Calu3 (cell line): Measurements from ENCODE around the gene AGAP3. TPM values are rescaled to one million over a fixed set of nuclear protein-coding genes. Genes with fewer than 3 reads are reported as not detected.

Experiments used
- BruUV-seq: library from RNA; stranded (reverse); fragments of 400-500 nt; replicated peaks from 2 replicates; lab custom pipeline; 2021; lab: Mats Ljungman, UMichigan
- CTCF ChIA-PET: fragments of 300-600 bp; sonication (Branson Sonifier 250); formaldehyde crosslinking; loops from one replicate; lab custom pipeline; 2022; ENCODE audit warnings: antibody characterized with exemption; lab: Charles Lee
- DNase-seq: peaks from one replicate; pipeline ENCODE4 v3.0.0; 2022
- H3K27ac Mint-ChIP-seq: one replicate; pipeline ENCODE4 v1.8.0; 2022; ENCODE audit warnings: mixed read lengths; ENCODE audit not compliant: unreplicated experiment
- H3K27me3 Mint-ChIP-seq: one replicate; pipeline ENCODE4 v1.8.0; 2022; ENCODE audit warnings: mixed read lengths; ENCODE audit not compliant: unreplicated experiment
- H3K36me3 Mint-ChIP-seq: one replicate; pipeline ENCODE4 v1.8.0; 2022; ENCODE audit warnings: mild to moderate bottlenecking, moderate library complexity, mixed read lengths; ENCODE audit not compliant: insufficient read depth, unreplicated experiment
- H3K4me1 Mint-ChIP-seq: one replicate; pipeline ENCODE4 v1.8.0; 2022; ENCODE audit warnings: mild to moderate bottlenecking, low read depth, mixed read lengths; ENCODE audit not compliant: unreplicated experiment
- H3K4me3 Mint-ChIP-seq: one replicate; pipeline ENCODE4 v1.8.0; 2022; ENCODE audit warnings: mild to moderate bottlenecking, low read depth, moderate library complexity, mixed read lengths; ENCODE audit not compliant: unreplicated experiment
- H3K9me3 Mint-ChIP-seq: one replicate; pipeline ENCODE4 v1.8.0; 2022; ENCODE audit warnings: low read depth, mixed read lengths; ENCODE audit not compliant: unreplicated experiment
- intact Hi-C: fragments of 100-400 bp; cut with micrococcal nuclease; formaldehyde crosslinking; loops from one replicate; pipeline ENCODE4 v1.10.0; 2022; ENCODE audit not compliant: unreplicated experiment
- total RNA-seq: library from RNA; stranded (reverse); gene quantifications from 2 replicates; pipeline ENCODE4 v1.2.3, GENCODE V29; 2022
- TF ChIP-seq, protein P1 (sequence below): fragments of 200-600 bp; IDR thresholded peaks from one replicate; pipeline ENCODE4 v1.8.0; 2022; ENCODE audit warnings: antibody characterized with exemption; ENCODE audit not compliant: unreplicated experiment

The AGAP3 gene
- total RNA-seq, 1 experiment from 2014 or later = 73.4 TPM

DNA sequence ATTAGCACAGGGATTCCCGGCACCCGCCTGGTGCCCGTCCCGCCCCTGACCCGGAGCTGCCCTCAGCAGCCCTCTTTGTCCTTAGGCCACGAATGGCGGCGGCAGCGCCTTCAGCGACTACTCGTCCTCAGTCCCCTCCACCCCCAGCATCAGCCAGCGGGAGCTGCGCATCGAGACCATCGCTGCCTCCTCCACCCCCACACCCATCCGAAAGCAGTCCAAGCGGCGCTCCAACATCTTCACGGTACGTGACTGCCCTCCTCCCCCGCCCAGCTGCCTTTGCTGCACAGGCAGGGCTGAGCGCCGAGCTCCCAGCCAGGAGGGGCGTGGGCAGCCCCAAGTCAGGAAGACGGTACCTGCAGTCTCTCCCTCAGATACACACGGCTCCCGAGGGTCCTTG, 33.6 kb downstream of the AGAP3 start:
- TF ChIP-seq, protein P1, sequence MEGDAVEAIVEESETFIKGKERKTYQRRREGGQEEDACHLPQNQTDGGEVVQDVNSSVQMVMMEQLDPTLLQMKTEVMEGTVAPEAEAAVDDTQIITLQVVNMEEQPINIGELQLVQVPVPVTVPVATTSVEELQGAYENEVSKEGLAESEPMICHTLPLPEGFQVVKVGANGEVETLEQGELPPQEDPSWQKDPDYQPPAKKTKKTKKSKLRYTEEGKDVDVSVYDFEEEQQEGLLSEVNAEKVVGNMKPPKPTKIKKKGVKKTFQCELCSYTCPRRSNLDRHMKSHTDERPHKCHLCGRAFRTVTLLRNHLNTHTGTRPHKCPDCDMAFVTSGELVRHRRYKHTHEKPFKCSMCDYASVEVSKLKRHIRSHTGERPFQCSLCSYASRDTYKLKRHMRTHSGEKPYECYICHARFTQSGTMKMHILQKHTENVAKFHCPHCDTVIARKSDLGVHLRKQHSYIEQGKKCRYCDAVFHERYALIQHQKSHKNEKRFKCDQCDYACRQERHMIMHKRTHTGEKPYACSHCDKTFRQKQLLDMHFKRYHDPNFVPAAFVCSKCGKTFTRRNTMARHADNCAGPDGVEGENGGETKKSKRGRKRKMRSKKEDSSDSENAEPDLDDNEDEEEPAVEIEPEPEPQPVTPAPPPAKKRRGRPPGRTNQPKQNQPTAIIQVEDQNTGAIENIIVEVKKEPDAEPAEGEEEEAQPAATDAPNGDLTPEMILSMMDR = no peak
- Mint-ChIP-seq H3K27me3 (no peaks in the 10 kb centered on the region), H3K4me1 (peaks cover 7% of the 10 kb centered on the region), H3K4me3 (no peak overlapping the region), H3K27ac (no peak overlapping the region), H3K36me3 (peaks cover 18% of the 10 kb centered on the region), H3K9me3 (no peaks in the 10 kb centered on the region)
- CTCF ChIA-PET = no interaction called here
- DNase-seq = no peak
- intact Hi-C loops = loop anchor here (5.0 kb wide), 2 partner anchors 122 to 182 kb away; no protein-coding TSS in a partner anchor
- BruUV-seq = no TSS peak

DNA sequence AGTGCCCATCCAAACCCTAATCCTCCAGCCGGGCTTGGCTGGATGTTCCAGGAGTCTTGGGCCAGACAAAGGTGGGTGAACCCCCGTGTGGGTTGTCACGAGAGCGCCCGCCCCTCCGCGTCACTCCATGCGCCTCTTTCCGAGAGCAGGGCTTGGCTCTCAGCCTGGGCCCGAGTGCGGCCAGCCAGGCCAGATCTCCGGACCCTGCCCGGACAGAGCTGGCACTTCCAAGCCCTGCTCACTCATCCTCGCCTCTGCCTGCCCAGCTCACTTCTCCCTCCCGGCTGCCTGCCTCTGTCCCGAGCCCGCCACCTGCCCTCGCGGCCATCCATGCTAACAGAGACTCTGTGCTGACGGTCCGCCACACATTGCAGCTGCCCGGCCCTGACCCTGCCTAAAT, 34.6 kb downstream of the AGAP3 start:
- TF ChIP-seq, protein P1 = no peak
- no peak for DNase-seq
- H3K4me1 Mint-ChIP-seq = peaks cover 4% of the 10 kb centered on the region
- no peak overlapping the region for H3K4me3 Mint-ChIP-seq
- intact Hi-C loops = loop anchor here (5.0 kb wide), 2 partner anchors 121 to 181 kb away; no protein-coding TSS in a partner anchor
- peaks cover 22% of the 10 kb centered on the region for H3K36me3 Mint-ChIP-seq
- no peaks in the 10 kb centered on the region for H3K9me3 Mint-ChIP-seq
- H3K27ac Mint-ChIP-seq = no peak overlapping the region
- CTCF ChIA-PET = no interaction called here
- BruUV-seq = no TSS peak
- no peaks in the 10 kb centered on the region for H3K27me3 Mint-ChIP-seq

DNA sequence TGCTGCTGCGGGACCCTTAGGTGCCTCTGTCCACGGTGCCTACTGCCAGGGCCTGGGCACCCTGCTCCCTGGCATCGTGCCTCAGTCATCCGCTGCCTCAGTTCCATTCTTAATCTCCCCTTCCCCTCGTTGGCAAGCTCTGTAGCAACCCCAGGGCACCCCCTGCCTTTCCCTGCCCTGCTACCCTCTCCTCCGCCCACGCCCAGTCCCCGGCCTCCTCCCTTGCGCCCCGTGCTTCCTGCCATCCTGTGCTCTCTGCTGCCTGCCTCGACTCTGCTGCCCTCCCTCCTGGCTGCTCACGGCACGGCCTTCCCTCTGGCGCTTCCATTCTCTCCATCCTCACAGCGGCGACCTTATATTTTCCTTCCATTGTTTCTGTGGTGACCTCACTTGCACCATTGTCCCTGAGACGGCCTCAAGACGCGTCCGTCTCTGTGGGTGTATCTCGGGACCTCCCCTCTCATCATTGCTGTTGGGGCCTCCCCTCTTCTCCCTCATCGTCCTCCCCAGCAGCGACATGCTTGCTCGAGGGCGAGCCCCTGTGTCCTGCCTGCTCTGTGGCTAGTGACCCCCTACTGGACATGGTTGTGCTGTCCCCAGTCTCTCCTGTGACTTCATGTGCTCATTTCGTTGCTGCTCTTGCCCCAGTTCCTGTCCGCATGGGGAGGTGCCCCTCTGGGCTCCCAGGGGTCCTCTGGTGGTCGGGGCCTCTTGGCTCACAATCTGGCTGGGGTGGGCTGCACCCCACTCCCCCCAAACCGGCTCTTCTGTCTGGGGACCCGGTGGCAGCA, 35.3 kb downstream of the AGAP3 start:
- no peak for DNase-seq
- TF ChIP-seq, protein P1 = no peak
- BruUV-seq = no TSS peak
- CTCF ChIA-PET = no interaction called here
- H3K27ac Mint-ChIP-seq = no peak overlapping the region
- no peaks in the 10 kb centered on the region for H3K4me1 Mint-ChIP-seq
- no peaks in the 10 kb centered on the region for H3K9me3 Mint-ChIP-seq
- no peaks in the 10 kb centered on the region for H3K27me3 Mint-ChIP-seq
- peaks cover 22% of the 10 kb centered on the region for H3K36me3 Mint-ChIP-seq
- intact Hi-C loops = loop anchor here (5.0 kb wide), 2 partner anchors 121 to 181 kb away; no protein-coding TSS in a partner anchor
- H3K4me3 Mint-ChIP-seq = no peak overlapping the region

DNA sequence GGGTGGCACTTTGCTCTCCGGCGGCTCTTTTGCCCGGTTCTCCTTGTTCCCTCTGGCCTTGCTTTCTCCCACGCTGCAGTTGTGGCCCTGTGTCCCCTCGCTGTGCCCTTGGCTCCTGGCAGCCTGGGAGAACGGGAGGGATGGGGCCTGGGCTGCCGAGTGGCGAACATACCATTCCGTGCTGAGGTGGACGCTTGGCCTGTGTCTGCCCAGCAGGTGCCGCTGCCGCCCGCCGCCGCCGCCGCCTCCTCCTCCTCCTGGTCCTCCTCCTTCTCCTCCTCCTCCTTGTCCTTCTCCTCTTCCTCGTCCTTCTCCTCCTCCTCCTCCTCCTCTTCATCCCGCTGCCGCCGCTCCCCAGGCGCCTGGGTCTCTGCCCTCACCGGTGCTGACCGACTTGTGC, 36.0 kb downstream of the AGAP3 start:
- Mint-ChIP-seq H3K27me3 (no peaks in the 10 kb centered on the region), H3K27ac (no peak overlapping the region), H3K4me1 (no peaks in the 10 kb centered on the region), H3K9me3 (no peaks in the 10 kb centered on the region), H3K36me3 (peaks cover 23% of the 10 kb centered on the region), H3K4me3 (no peak overlapping the region)
- no TSS peak for BruUV-seq
- intact Hi-C loops = loop anchor here (5.0 kb wide), 2 partner anchors 120 to 180 kb away; no protein-coding TSS in a partner anchor
- no peak for DNase-seq
- TF ChIP-seq, protein P1 = no peak
- CTCF ChIA-PET = no interaction called here
